Measurements from ENCODE around the gene PSMD1.

- TF ChIP-seq GATA3 (IDR thresholded peaks at IDR 0.05; ENCODE audit: low read depth, low read length) (no peak), GATA2 (IDR thresholded peaks at IDR 0.05; ENCODE audit: low read depth, low read length) (no peak)
Measured at GRCh38 chr2:231128541-231128940, 71.9 kb downstream of the PSMD1 start.

Data from SH-SY5Y (cell line).